ENCODE measurements around the gene RBM12. TPM values are rescaled to one million over a fixed set of nuclear protein-coding genes. Genes with fewer than 3 reads are reported as not detected.

Gene RBM12
- total and polyA plus RNA-seq, 2 donors (not counting 1 experiment from before 2014, with no cell fraction given) = 52.7 to 144 TPM

DNA sequence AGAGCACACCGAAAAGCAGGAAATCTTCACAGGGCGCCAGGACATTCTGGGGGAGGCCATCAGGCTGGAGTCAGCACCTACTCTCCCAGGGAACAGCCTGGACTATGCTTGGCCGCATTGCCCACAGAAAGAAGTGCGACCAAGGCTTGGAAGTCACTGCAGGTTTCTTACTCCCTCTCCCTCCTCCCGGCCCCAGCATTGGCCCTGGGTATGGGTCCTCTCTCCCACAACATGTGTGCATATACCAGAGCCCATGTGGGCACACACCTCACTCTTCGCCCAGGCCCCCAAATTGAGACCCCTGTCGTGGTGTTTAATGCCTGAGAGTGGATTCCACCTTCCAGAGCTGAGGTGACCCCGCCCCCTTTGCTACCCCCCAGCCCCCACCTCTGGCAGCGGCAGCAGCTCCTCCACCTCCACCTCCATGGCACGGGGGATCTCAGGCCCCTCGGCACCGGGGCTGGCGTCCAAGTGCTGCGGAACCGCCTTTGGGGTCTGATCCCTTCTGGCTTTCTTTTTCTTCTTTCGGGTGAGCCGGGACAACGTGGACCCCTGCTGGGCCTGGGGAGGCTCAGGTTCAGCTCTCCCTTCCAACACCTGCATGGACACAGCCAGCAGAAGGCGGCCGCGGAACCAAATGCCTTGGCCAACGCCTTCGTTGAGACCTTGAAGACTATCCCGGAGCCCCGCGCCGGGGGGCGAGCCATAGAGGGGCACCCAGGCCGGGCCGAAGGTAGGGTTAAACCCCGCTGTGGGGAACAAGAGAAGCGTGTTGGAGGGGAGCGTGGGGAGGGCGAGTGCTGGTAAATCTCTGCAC lies 64.3 kb downstream of the RBM12 start:
- ChIA-PET POLR2A (interaction anchor here (0.6 to 1.5 kb wide), 2 partner anchors 20 to 72 kb away, joined by 3 to 4 read pairs; no protein-coding TSS in a partner anchor), CTCF (interaction anchor here (0.6 to 1.9 kb wide), 13 partner anchors 16 to 285 kb away, joined by 3 to 20 read pairs (median 4); partner anchors contain the start of genes NFS1, ROMO1 and SPAG4)
- no peaks in the 10 kb centered on the region for H3K36me3 ChIP-seq (replicated peaks in 1 of 2; ENCODE audit: control extremely low read depth in 1 of 2, control insufficient read depth in 1 of 2, extremely low read depth in 1 of 2, insufficient read depth in 2 of 2, low read length in 1 of 2)
- H3K4me3 ChIP-seq (ENCODE audit: control extremely low read depth in 1 of 5, extremely low read depth in 1 of 5, insufficient read depth in 1 of 5, low read depth in 2 of 5, low read length in 4 of 5) = peak overlapping the region in 4 of 5 experiments; percentile 40 to 77 (median 58)
- no peaks in the 10 kb centered on the region for H3K79me2 ChIP-seq (ENCODE audit: control insufficient read depth, insufficient read depth, low read length)
- peaks cover 0 to 6% (median 0%) of the 10 kb centered on the region in 3 donors for H3K9me3 ChIP-seq (ENCODE audit: control extremely low read depth in 1 of 3, control insufficient read depth in 2 of 3, insufficient read depth in 1 of 3, low read length in 2 of 3)
- peaks cover 16 to 17% of the 10 kb centered on the region in 2 donors for H3K4me1 ChIP-seq (ENCODE audit: control insufficient read depth in 2 of 2, insufficient read depth in 2 of 2, low read length in 2 of 2)
- H3K27ac Mint-ChIP-seq = no peak overlapping the region
- 32% methylated on average over 27 of the region's 34 CpGs for WGBS (ENCODE audit: insufficient coverage)
- TF ChIP-seq, protein P1, sequence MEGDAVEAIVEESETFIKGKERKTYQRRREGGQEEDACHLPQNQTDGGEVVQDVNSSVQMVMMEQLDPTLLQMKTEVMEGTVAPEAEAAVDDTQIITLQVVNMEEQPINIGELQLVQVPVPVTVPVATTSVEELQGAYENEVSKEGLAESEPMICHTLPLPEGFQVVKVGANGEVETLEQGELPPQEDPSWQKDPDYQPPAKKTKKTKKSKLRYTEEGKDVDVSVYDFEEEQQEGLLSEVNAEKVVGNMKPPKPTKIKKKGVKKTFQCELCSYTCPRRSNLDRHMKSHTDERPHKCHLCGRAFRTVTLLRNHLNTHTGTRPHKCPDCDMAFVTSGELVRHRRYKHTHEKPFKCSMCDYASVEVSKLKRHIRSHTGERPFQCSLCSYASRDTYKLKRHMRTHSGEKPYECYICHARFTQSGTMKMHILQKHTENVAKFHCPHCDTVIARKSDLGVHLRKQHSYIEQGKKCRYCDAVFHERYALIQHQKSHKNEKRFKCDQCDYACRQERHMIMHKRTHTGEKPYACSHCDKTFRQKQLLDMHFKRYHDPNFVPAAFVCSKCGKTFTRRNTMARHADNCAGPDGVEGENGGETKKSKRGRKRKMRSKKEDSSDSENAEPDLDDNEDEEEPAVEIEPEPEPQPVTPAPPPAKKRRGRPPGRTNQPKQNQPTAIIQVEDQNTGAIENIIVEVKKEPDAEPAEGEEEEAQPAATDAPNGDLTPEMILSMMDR (IDR thresholded peaks at IDR 0.05) = no peak
- no peak for TF ChIP-seq EZH2 (IDR thresholded peaks at IDR 0.05; ENCODE audit: borderline replicate concordance, insufficient read depth, low read depth, low read length, poor library complexity, severe bottlenecking)
- peak overlapping the region; percentile 82 for H2AFZ ChIP-seq (ENCODE audit: insufficient read depth, low read depth, low read length, poor library complexity, severe bottlenecking)
- H4K20me1 ChIP-seq (ENCODE audit: control insufficient read depth, insufficient read depth, low read length, poor library complexity, severe bottlenecking) = no peaks in the 10 kb centered on the region
- DNase-seq (no peak), ATAC-seq (ENCODE audit: low read depth) (peak; percentile 5)
- no peak overlapping the region for H3K27ac ChIP-seq (ENCODE audit: low read length in 2 of 2)
- peak overlapping the region; percentile 89 for H3K4me3 Mint-ChIP-seq
- H3K9me3 Mint-ChIP-seq (ENCODE audit: insufficient read depth) = no peaks in the 10 kb centered on the region
- peak overlapping the region; percentile 75 for H3K9ac ChIP-seq (ENCODE audit: low read length)
- intact Hi-C loops (cut with micrococcal nuclease) = loop anchor here (5.0 kb wide), 1 partner anchor 97 kb away; the partner anchor contains the start of genes NFS1 and ROMO1
- H3K4me2 ChIP-seq (replicated peaks; ENCODE audit: low read depth, low read length, poor library complexity, severe bottlenecking) = peak overlapping the region; percentile 98
- peaks cover 44% of the 10 kb centered on the region for H3K27me3 Mint-ChIP-seq
- peaks cover 0 to 40% (median 15%) of the 10 kb centered on the region in 4 experiments for H3K27me3 ChIP-seq (replicated peaks in 1 of 4; ENCODE audit: control extremely low read depth in 1 of 4, control insufficient read depth in 3 of 4, insufficient read depth in 4 of 4, low read length in 3 of 4)
- peaks cover 12% of the 10 kb centered on the region for H3K4me1 Mint-ChIP-seq

DNA sequence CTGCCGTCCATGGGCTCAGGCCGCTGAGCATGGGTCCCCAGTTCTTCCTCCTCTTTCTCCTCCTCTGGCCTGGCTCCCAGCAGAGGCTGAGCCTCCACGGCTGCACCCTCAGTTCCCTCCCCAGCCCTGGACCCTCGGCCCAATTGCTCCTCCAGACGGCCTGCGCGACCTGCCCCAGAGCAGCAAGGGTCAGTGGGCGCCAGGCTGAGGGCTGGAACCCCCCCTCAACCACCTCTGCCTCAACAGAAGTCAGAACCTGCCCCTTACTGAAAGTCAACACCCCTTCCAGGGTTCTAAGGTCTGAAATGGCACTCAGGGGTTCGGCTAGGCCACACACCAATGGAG lies 65.0 kb downstream of the RBM12 start:
- H3K27me3 Mint-ChIP-seq = peaks cover 44% of the 10 kb centered on the region
- Histone ChIP-seq H2AFZ (ENCODE audit: insufficient read depth, low read depth, low read length, poor library complexity, severe bottlenecking) (no peak overlapping the region), H3K36me3 (replicated peaks in 1 of 2; ENCODE audit: control extremely low read depth in 1 of 2, control insufficient read depth in 1 of 2, extremely low read depth in 1 of 2, insufficient read depth in 2 of 2, low read length in 1 of 2) (no peaks in the 10 kb centered on the region), H3K4me1 (ENCODE audit: control insufficient read depth in 2 of 2, insufficient read depth in 2 of 2, low read length in 2 of 2) (peaks cover 16 to 17% of the 10 kb centered on the region in 2 donors), H3K79me2 (ENCODE audit: control insufficient read depth, insufficient read depth, low read length) (no peaks in the 10 kb centered on the region), H4K20me1 (ENCODE audit: control insufficient read depth, insufficient read depth, low read length, poor library complexity, severe bottlenecking) (no peaks in the 10 kb centered on the region), H3K4me3 (ENCODE audit: control extremely low read depth in 1 of 5, extremely low read depth in 1 of 5, insufficient read depth in 1 of 5, low read depth in 2 of 5, low read length in 4 of 5) (no peak overlapping the region), H3K27ac (ENCODE audit: low read length in 2 of 2) (no peak overlapping the region), H3K4me2 (replicated peaks; ENCODE audit: low read depth, low read length, poor library complexity, severe bottlenecking) (no peak overlapping the region), H3K27me3 (replicated peaks in 1 of 4; ENCODE audit: control extremely low read depth in 1 of 4, control insufficient read depth in 3 of 4, insufficient read depth in 4 of 4, low read length in 3 of 4) (peaks cover 0 to 40% (median 15%) of the 10 kb centered on the region in 4 experiments), H3K9me3 (ENCODE audit: control extremely low read depth in 1 of 3, control insufficient read depth in 2 of 3, insufficient read depth in 1 of 3, low read length in 2 of 3) (peaks cover 0 to 6% (median 0%) of the 10 kb centered on the region in 3 donors), H3K9ac (ENCODE audit: low read length) (no peak overlapping the region)
- POLR2A ChIA-PET = no interaction called here
- no peaks in the 10 kb centered on the region for H3K9me3 Mint-ChIP-seq (ENCODE audit: insufficient read depth)
- H3K4me3 Mint-ChIP-seq = no peak overlapping the region
- 95% methylated on average over 9 of the region's 9 CpGs for WGBS (ENCODE audit: insufficient coverage)
- CTCF ChIA-PET = interaction anchor here (0.9 kb wide), 1 partner anchor 20 kb away, joined by 3 read pairs; no protein-coding TSS in a partner anchor
- intact Hi-C loops (cut with micrococcal nuclease) = loop anchor here (5.0 kb wide), 1 partner anchor 98 kb away; the partner anchor contains the start of genes NFS1 and ROMO1
- ATAC-seq (ENCODE audit: low read depth) (no peak), DNase-seq (no peak)
- TF ChIP-seq, protein P1 (IDR thresholded peaks at IDR 0.05) = no peak
- TF ChIP-seq EZH2 (IDR thresholded peaks at IDR 0.05; ENCODE audit: borderline replicate concordance, insufficient read depth, low read depth, low read length, poor library complexity, severe bottlenecking) = no peak
- H3K4me1 Mint-ChIP-seq = peaks cover 12% of the 10 kb centered on the region
- H3K27ac Mint-ChIP-seq = no peak overlapping the region
